Right lobe of liver (tissue), 4 donors: ENCODE results near the gene OR1S1.

Experiments
- POLR2A ChIP-seq: fragments of 450-650 bp; IDR thresholded peaks from one replicate; pipeline ENCODE4 v1.6.1; 2017; ENCODE audit warnings: antibody characterized with exemption, mild to moderate bottlenecking
- TF ChIP-seq, protein P1 (sequence below), 4 donors: fragments of 200-600 bp in 3 of 4; fragments of 450-650 bp in 1 of 4; IDR thresholded peaks; one replicate each; pipeline versions ENCODE4 v1.5.1 to v1.8.0; 2016 to 2022; ENCODE audit warnings: antibody characterized with exemption in 4 of 4, mild to moderate bottlenecking in 2 of 4
- donor health status: DM: no; HTN: no; CAD: no.
- donor health status: DM: no; HTN: no; CAD: no.
- donor health status: DM: no; HTN: yes; CAD: no.

DNA sequence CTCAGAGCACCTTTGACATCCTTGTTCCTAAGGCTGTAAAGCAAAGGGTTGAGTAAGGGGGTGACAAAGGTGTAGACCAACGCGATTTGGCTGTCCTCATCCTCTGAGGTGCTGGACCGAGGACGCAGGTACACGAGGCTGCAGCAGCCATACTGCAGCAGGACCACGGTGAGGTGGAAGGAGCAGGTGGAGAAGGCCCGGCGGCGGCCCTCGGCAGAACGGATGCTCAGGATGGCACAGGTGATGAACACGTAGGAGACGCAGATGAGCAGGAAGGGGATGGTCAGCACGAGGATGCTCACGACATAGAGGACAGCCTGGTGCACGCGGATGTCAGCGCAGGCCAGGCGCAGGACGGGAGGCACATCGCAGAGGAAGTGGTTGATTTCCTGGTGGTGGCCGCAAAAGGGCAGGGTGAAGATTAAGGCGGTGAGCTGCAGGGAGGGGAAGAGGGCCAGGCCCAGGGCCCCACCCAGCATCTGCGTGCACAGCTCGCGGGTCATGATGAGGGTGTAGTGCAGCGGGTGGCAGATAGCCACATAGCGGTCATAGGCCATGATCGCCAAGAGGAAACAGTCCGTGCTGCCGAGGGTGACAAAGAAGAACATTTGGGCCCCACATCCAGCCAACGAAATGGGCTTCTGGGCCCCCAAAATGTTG, 15.6 kb downstream of the OR1S1 start:
- TF ChIP-seq, protein P1, sequence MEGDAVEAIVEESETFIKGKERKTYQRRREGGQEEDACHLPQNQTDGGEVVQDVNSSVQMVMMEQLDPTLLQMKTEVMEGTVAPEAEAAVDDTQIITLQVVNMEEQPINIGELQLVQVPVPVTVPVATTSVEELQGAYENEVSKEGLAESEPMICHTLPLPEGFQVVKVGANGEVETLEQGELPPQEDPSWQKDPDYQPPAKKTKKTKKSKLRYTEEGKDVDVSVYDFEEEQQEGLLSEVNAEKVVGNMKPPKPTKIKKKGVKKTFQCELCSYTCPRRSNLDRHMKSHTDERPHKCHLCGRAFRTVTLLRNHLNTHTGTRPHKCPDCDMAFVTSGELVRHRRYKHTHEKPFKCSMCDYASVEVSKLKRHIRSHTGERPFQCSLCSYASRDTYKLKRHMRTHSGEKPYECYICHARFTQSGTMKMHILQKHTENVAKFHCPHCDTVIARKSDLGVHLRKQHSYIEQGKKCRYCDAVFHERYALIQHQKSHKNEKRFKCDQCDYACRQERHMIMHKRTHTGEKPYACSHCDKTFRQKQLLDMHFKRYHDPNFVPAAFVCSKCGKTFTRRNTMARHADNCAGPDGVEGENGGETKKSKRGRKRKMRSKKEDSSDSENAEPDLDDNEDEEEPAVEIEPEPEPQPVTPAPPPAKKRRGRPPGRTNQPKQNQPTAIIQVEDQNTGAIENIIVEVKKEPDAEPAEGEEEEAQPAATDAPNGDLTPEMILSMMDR (IDR thresholded peaks at IDR 0.05), result no peak
- no peak for TF ChIP-seq POLR2A
